ENCODE results near the gene OR6B2.

DNA sequence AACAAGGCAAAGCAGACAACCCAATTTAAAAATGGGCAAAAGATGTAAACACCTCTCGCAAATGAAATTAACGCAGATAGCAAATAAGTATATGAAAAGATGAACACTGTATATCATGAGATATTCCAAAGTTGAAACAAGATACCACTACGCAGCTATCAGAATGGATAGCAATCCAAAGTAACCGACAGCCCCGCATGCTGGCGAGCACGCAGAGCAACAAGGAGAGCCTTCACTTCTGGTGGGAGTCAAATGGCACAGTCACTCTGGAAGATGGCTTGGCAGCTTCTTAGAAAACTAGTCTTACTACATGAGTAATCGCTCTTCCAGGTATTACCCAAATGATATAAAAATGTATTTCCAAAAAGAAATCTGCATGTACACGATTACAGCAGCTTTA is 6.4 kb downstream of the OR6B2 start:
- TF ChIP-seq POLR2A (IDR thresholded peaks at IDR 0.05; ENCODE audit: low read length) (no peak), GATA1 (IDR thresholded peaks at IDR 0.05; ENCODE audit: low read depth, low read length) (no peak)
